GM12865 (cell line): Measurements from ENCODE around the gene DACT2.
"Not testable (repeated sequence)": the region's sequence is repeated elsewhere in the genome, so short reads cannot be mapped to it uniquely, and the experiment has no call there.

ENCODE experiments used
- DNase-seq: peaks from one replicate; pipeline ENCODE4 v3.0.0; 2010; ENCODE audit warnings: low read depth
- H3K4me3 ChIP-seq: 2 replicates; pipeline ENCODE4 v1.5.1; 2011; ENCODE audit warnings: mild to moderate bottlenecking, low read depth, low read length, control low read depth
- TF ChIP-seq, protein P1 (sequence below): IDR thresholded peaks from 2 replicates; pipeline ENCODE4 v1.5.1; 2011; ENCODE audit warnings: low read length, control low read depth, low read depth, inconsistent platforms; ENCODE audit not compliant: insufficient read depth; ENCODE audit errors: missing control alignments

The DACT2 gene

DNA sequence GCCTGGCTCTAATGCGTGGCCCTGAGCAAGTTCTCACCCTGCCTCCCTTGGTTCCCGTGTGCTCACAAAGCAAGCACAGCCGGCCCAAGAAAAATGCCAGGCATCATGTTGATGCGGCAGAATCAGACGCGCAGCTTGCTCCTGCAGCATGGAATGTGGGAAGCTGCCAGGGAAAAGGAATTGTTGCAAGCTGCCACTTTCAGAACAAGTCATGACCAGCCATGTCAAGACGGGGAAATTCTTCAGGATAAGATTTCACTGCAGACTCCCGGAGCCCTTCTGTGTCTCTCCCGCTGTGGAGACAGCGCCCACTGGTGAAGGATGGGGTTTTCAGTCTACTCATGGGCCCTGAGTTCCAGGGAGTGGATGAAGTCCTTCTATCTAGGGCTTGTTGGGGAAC, 4.6 kb downstream of the DACT2 start:
- no peak overlapping the region for H3K4me3 ChIP-seq
- TF ChIP-seq, protein P1, sequence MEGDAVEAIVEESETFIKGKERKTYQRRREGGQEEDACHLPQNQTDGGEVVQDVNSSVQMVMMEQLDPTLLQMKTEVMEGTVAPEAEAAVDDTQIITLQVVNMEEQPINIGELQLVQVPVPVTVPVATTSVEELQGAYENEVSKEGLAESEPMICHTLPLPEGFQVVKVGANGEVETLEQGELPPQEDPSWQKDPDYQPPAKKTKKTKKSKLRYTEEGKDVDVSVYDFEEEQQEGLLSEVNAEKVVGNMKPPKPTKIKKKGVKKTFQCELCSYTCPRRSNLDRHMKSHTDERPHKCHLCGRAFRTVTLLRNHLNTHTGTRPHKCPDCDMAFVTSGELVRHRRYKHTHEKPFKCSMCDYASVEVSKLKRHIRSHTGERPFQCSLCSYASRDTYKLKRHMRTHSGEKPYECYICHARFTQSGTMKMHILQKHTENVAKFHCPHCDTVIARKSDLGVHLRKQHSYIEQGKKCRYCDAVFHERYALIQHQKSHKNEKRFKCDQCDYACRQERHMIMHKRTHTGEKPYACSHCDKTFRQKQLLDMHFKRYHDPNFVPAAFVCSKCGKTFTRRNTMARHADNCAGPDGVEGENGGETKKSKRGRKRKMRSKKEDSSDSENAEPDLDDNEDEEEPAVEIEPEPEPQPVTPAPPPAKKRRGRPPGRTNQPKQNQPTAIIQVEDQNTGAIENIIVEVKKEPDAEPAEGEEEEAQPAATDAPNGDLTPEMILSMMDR = no peak
- no peak for DNase-seq

DNA sequence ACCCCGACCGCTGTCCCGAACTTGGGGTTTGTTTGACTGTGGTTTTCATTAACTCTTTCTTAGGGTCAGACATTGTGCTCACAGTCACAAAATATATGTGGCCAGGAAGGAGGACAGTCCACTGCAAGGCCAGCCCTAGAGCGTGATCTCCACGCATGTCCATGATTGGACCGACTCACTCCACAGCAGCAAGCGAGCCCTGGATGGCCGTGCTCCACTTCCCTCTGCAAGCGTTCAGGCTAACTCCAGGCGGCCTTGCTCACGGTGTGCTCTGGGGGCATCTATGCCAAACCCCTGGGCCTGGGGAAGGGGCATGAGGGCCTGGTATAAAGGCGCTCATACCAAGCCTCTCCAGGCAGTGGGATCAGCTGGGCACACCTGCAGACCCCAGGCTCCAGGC, 5.6 kb downstream of the DACT2 start:
- DNase-seq = no peak
- TF ChIP-seq, protein P1 = no peak
- H3K4me3 ChIP-seq = no peak overlapping the region

DNA sequence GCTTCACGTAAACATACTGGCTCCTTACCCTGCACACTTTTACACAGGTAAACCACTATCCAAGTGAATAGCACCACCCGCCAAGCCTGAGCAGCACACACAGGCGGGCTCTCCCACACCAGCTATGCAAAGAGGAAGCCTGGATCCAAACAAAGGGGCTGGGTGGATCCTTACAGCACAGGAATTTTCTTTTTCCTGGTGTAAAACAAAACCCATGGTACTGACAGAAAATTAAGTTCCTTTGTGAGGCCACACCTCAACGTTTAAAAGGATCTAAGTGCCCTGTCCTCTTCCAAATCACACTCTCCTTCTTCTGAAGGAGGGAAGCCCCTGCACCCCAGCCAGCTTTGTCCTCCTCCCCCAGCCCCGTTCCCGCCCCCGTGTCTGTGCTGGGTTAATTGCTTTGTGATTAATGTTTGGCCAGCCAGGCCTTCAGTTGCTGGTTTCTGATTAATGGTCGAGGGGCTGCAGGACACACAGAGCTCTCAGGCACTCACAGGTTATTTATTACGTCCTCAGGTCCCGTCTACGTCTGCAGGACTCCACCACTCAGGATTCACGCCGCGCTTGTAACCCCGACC, 6.1 kb downstream of the DACT2 start:
- no peak for DNase-seq
- TF ChIP-seq, protein P1 = no peak
- H3K4me3 ChIP-seq = no peak overlapping the region

DNA sequence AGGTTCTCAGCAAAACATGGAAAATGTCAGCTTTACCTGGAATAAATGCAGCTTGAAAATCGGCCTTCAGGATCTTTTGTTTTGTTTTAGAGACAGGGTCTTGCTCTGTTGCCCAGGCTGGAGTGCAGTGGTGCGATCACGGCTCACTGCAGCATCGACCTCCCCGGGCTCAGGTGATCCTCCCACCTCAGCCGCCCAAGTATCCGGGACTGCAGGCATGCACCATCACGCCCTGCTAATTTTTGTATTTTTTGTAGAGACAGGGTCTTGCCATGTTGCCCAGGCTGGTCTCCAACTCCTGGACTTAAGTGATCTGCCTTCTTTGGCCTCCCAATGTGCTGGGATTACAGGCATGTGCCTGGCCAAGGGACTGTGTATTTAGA, 7.5 kb downstream of the DACT2 start:
- H3K4me3 ChIP-seq, DNase-seq: not testable (repeated sequence)

DNA sequence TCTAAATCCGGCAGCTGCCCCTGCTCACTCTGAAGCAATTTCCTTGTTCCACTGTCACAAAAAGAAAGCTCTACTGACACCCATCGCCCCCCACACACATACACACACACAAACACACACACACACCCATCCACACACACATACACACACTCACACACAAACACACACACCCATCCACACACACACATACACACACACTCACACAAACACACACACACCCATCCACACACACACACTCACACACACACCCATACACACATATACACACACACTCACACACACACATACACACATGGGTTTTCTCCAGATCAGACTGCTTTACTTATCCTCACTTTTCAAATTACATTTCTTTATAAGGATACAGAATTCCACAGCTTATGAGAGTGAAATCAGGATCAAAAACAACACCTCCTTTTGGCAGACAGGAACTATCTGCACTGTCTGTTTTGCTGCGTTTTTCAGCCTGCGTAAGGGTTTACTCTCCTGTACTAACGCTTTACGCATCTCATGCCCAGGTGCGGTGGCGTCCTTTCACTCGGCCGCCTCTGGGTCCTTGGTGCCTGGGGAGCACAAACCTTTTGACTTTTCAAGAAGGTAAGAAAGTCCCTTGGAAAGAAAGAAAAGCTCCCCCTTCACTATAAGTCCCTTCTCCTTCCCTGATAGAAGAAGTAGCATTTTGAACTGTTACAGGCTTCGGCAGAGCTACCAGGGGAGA, 8.0 kb downstream of the DACT2 start:
- TF ChIP-seq, protein P1 = no peak
- no peak overlapping the region for H3K4me3 ChIP-seq
- no peak for DNase-seq

DNA sequence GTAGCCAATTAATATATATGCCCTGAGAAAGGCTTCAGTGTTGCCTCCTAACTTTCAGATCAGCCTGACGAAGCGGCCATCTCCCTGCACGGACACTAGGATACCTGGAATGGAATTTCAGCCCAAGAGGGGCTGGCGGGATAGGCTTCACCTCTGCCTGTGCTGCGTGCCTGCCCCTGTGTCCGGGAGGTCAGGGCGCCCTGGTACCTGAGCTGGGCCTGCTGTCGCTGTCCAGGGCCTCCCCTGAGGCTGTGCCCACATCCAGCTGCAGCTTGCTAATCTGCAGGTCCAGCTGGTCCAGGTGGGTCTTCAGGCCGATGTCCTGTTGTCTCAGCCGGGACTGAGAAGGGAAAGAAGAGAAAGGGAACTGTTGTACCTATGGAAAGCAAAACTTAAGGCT, 8.6 kb downstream of the DACT2 start:
- TF ChIP-seq, protein P1 = no peak
- no peak for DNase-seq

DNA sequence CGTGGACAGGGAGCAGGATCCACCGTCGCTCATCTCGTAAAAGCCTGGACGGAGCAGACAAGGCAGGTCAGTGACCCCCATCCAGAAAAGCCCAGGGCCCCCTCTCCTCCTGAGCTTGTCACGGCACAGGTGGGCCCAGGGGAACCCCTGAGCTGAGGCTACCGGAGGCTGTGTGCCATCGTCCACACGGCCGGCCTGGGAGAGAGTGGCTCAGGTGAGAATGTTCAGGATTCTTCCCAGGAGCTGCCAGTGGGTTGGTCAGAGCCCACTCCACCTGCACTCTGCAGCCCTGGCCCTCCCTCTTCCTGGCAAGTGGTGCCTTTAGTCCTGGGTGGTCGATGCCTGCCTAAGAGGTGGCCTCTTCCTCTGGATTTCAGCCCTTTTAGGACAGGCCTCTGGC, 9.2 kb downstream of the DACT2 start:
- no peak for DNase-seq
- TF ChIP-seq, protein P1 = no peak
- no peak overlapping the region for H3K4me3 ChIP-seq

More for the DNA sequence above, 8.6 kb downstream of the DACT2 start:
- no peak overlapping the region for H3K4me3 ChIP-seq
